Fibroblast of lung (primary cell): ENCODE measurements around the gene BTBD9.

ENCODE experiments used
- EZH2 ChIP-seq: IDR thresholded peaks from 2 replicates; pipeline ENCODE4 v1.5.1; 2012; ENCODE audit warnings: low read length, control low read depth, mild to moderate bottlenecking; ENCODE audit errors: missing control alignments
- TF ChIP-seq, protein P1 (sequence below), 2 donors: IDR thresholded peaks in 1 of 2; conservative IDR thresholded peaks in 1 of 2; 1 replicate in 1 of 2; 2 replicates in 1 of 2; pipeline ENCODE4 v1.5.1; 2011 to 2012; ENCODE audit warnings: low read length in 2 of 2, control low read depth in 1 of 2, inconsistent platforms in 1 of 2, low read depth in 1 of 2, mild to moderate bottlenecking in 1 of 2

DNA sequence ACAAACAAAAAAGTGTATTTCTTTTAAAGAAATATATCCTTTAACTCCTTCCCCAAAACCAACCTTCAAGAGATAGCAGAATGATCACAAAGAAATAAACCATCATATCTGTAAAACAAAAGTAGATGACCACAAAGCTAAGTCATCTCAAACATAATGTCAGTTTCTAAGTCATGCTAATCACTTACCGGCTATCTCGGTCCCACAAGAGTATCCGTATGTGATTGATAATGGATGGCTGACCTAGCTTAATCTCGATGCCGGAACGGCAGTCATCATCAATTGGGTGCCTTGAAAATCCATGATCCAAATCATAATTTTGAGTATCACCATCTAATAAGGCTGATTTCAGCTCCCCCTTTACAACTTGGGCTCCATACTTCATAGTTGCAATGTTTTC lies 59.7 kb downstream of the BTBD9 start:
- TF ChIP-seq, protein P1, sequence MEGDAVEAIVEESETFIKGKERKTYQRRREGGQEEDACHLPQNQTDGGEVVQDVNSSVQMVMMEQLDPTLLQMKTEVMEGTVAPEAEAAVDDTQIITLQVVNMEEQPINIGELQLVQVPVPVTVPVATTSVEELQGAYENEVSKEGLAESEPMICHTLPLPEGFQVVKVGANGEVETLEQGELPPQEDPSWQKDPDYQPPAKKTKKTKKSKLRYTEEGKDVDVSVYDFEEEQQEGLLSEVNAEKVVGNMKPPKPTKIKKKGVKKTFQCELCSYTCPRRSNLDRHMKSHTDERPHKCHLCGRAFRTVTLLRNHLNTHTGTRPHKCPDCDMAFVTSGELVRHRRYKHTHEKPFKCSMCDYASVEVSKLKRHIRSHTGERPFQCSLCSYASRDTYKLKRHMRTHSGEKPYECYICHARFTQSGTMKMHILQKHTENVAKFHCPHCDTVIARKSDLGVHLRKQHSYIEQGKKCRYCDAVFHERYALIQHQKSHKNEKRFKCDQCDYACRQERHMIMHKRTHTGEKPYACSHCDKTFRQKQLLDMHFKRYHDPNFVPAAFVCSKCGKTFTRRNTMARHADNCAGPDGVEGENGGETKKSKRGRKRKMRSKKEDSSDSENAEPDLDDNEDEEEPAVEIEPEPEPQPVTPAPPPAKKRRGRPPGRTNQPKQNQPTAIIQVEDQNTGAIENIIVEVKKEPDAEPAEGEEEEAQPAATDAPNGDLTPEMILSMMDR (conservative IDR thresholded peaks at IDR 0.05 in 1 of 2, IDR thresholded peaks at IDR 0.05 in 1 of 2; ENCODE audit: low read depth in 1 of 2, low read length in 2 of 2), result no peak
- TF ChIP-seq EZH2, result no peak
